ENCODE results near the gene EPHB1.

- TF ChIP-seq CTCF (conservative IDR thresholded peaks at IDR 0.05 in 1 of 2, IDR thresholded peaks at IDR 0.05 in 1 of 2; ENCODE audit: extremely low read depth in 1 of 2, insufficient read depth in 1 of 2, low read depth in 1 of 2, low read length in 2 of 2) (no peak), EZH2 (IDR thresholded peaks at IDR 0.05; ENCODE audit: borderline replicate concordance, low read length) (no peak)
Measured at GRCh38 chr3:135267487-135267886, 472.4 kb downstream of the EPHB1 start.

All from mammary epithelial cell (primary cell).